NT2/D1 (cell line): ENCODE results near the gene MEPE.

Experiments used
- YY1 ChIP-seq: IDR thresholded peaks from 2 replicates; pipeline ENCODE4 v1.6.1; 2011; ENCODE audit not compliant: insufficient read length, insufficient read depth
- ZNF274 ChIP-seq: IDR thresholded peaks from 2 replicates; pipeline ENCODE4 v1.6.1; 2011; ENCODE audit warnings: mild to moderate bottlenecking, low read depth, low read length

- TF ChIP-seq ZNF274 (no peak), YY1 (no peak)
Measured at GRCh38 chr4:87851953-87852352, 19.2 kb downstream of the MEPE start.
